Stimulated activated CD4-positive, alpha-beta T cell treated with anti-CD3 and anti-CD28 coated beads, Interleukin-15, amount 100 ng/mL, for 48 hours (primary cell): ENCODE results near the gene MARCHF3.
"Not testable (repeated sequence)": the region's sequence is repeated elsewhere in the genome, so short reads cannot be mapped to it uniquely, and the experiment has no call there.

Experiments
- DNase-seq, 2 donors: peaks; one replicate each; pipeline ENCODE4 v3.0.0-alpha.2; 2020; ENCODE audit warnings: low read depth in 2 of 2

The MARCHF3 gene, protein sequence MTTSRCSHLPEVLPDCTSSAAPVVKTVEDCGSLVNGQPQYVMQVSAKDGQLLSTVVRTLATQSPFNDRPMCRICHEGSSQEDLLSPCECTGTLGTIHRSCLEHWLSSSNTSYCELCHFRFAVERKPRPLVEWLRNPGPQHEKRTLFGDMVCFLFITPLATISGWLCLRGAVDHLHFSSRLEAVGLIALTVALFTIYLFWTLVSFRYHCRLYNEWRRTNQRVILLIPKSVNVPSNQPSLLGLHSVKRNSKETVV

DNA sequence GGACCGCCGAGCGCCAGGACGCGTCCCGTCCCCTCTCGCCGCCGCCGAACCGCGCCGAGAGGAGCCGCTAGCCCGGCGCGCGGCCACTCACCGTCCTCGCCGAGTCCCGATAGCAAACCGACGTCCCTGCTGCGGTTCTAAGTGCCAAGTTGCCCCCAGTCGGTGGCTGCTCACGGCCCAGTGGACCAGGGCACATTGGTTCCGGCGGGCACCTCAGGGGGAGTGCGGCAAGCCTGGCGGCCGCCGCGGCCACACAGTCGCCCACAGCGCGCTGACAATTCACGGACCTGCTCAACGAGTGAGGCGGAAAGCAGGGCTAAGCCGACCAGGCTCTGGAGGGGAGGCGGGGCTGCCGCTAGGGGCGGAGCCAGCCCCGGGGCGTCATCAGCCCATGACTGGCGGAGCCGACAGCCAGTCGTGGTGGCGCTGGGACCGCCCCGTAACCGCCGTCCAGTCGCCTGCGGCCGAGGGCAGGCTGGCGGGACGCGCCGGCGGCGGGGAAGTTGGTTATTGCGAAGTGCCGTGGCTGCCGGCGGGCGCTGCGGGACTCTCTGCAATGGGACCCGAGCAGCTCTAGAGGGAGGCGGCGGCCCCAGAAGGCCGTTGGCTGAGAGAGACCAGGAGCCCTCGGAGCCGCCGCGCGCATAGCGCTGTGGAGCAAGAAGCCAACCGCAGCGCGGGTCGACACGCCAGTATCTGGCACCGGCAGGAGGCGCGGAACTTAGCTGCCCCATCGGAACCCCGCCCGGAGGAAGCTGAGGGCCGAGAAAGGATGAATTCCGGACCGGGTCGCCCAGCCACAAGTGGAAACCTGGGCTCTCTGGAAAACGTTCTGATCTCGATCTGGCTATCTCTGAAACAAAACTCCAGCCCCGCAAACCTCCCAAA, at the start of gene MARCHF3:
Gene MARCHF3, minus strand, starts transcription at position 300 of the 888 bp plus-strand sequence. CDS start 112,387 bp downstream, outside the sequence.
- peak; percentile 85 to 92 for DNase-seq

DNA sequence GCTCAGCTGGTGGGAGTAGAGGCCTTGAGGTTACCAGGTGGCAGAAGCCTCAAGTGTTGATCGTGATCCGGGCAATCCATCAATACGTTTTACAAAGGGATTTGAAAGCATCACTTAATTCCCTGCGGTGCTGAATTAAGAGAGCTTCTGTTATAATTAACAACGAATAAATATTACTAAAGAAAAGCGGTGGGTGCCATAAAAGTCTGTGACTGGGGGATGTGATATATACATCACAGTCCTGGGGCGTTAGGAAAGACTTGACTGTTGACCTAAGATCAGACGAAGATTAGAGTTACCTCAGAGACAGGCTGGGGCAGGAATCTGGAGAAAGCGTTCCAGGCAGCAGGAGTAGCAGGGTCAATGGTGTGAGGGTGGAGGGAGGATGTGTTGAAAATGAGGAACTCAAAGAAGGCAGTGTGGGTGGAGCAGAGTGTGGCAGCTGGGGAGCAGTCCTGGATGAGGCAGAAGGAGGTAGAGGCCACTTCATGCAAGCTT, 49.7 kb upstream of the MARCHF3 start:
- no peak for DNase-seq

DNA sequence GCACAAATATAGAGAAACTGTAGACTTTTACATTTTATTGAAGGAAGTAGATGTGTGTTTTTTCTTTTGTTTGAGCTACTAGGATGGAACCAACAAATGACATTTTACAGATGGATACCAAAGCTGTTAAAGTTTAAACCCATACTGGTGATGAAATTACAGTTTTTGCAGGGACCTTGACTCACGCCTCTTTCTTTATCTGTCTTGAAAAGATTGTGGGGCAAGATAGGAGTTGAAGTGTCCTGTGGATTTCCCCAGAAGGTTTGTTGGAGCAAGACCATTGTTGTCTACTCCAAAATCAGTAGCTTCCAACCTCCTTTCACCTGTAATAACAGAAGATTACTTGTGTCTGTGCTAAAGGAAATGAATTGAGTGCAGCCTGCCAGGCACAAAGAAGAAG, 47.0 kb upstream of the MARCHF3 start:
- no peak for DNase-seq

DNA sequence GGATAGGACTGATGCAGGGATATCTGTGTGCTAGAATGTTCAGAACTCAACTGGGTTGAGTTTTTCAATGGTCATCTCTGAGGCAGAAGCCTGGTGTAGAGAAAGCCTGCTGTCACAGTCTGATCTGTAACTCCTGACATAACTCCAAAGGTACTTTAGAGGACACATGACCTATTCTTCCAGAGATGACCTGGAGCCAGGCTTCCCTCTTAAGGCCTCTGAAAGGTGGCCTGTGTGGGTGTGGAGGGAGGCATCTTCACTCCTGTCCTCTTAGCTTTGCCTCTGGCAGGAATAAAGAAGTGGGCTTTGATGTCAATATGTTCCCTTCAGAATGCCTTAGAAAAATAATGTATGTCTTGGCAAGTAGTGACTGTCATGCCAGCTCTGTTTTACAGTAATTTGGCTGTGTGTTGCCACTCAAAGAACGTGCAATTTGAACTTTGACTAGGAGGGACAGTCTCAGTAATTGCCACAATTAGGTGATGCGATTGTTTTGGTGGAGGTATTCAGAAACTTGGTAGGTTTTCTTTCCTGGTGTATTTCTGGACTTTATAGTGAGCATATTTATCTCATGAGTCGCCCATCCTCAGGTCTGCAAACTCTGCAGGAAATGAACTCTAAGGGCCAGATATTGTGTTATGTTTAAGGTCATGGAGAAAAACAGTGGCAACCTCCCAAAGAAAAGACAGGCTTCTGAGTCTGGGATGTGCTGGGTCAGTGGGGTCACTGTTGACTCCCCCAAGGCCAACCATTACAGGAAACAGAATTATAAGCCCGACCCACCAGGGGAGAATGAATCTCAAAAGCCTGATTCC, 46.2 kb upstream of the MARCHF3 start:
- no peak for DNase-seq

DNA sequence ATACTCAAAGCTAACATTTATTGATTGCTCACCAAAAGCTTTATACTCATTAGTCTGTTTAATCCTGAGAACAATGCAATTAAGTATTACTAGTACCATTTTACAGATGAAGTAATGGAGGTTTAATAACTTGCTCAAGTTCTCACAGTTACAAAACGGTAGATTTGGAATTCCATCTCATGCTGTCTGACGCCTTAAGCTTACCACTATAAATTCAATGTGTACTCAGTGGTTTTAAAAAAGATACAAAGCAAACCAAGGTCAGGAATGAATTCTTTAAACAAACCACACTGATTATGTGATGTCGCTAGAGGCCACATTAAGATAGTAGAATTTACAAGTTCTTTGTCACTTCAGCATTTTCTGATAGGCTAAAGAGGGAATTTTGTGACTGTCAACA, 44.1 kb upstream of the MARCHF3 start:
- DNase-seq = no peak

DNA sequence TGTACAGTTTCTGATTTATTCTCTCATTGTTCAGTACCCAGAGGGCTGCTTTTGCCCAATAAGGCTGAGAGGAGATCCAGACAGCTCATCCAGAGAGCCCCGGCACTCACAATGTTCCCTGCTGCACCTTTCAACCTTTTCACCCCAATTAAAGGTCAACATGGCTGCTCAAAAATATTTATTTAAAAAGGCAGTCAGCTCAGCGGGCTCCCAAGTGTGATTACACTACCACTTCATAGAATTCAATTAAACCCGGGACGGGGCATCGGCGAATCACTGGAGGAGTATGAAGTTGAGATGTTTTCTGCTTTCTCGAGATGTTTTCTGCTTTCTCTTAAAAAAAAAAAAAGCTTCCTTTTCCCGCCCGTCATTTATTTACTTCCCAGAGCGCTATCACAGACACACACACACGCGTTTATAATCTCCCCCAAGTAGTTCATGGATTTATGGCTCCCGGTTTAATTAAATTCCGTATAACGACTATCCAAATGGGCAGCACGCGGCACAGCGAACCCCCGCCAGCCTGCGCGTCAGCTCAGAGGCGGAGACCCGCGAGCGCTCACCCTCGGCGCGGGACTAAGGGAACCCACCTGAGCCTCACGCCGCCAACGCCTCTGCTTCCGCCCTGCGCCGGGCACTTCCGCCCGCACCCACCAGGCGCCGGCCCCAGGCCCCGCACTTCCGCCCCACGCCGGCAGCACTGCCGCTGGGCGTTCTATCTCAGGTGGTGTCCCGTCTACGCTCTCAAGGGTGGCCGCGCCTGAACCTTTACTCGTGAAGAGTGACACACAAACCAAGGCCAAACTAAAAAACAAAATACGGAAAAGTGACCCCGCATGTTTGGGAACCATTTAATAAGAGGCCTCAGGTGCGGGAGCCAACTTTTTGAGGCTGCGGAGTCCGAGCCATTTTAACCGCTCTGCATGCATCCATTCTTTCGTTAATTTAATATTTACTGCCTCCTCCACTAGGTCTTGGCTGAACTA, 42.8 kb upstream of the MARCHF3 start, which contains the start of gene C5orf63:
Gene C5orf63, minus strand, starts transcription at position 642 of the 986 bp plus-strand sequence. CDS start 14,507 bp downstream, outside the sequence.
- peak; percentile 55 to 70 for DNase-seq

DNA sequence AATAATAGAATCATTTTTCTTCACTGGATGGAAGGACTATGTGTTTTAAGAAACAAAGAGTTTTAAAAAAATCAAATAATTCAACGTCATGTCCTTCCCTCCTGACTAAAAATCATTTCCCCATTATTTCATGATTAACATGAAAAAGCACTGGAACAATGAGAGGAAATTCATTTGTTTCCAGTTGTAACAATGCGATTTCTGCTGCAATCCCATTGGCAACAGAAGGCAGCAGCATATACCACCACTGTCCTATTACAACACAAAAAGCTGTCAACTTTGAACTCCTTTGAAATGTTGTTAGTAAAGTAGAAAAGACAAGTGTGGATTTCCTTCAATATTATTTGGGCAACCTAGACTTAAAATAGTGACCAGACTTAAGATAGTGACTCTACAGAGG, 39.9 kb upstream of the MARCHF3 start:
- no peak for DNase-seq

DNA sequence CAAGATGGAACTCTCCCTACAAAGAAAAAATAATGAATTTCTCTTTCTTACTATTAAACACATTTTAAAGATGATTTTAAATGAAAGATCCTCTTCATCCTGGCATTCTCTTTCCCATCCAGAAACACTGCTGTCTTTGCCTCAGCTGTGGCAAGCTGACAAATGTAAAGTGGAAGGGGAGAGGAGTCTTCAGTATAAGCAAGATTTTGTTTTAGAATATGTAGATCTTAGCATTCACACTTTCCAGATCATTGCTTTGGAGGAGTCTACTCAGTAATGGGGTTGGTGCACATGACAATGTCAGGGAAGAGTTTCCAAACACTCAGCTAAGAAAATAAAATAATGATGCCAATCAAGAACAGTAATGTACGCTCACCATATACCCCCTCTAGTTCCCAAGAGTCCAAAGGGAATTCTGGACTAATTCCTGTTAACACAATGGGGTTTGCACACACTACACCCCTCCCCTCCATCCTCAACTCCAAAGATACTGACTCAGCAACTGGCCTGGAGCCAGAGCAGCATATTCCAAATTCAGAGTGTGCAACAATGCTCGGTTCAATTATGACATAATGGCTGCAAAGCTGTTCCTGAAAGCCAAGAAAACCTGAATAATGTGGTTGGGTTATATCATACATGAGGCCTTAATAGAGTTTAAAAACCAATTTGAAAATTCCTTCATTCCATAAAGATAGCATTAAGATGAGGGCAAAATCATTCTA, 38.3 kb upstream of the MARCHF3 start:
- no peak for DNase-seq

DNA sequence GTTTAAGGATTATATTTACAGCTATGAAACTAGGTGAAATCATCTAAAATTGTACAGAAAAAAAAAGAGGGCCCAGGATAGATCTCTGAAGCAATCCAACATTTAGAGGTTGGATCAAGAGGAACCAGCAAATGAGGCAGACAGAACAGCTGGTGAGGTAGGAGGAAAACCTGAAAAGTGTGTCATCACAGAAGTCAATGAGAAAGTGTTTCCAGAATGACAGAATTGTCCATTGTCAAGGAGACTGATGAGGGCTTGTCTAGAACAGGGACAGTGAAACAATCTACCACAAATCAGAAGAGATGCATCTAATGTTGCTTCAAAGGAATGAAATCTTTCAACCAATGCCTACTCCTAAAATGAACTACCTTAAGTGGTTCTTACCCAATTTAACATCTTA, 36.4 kb upstream of the MARCHF3 start:
- DNase-seq = no peak

DNA sequence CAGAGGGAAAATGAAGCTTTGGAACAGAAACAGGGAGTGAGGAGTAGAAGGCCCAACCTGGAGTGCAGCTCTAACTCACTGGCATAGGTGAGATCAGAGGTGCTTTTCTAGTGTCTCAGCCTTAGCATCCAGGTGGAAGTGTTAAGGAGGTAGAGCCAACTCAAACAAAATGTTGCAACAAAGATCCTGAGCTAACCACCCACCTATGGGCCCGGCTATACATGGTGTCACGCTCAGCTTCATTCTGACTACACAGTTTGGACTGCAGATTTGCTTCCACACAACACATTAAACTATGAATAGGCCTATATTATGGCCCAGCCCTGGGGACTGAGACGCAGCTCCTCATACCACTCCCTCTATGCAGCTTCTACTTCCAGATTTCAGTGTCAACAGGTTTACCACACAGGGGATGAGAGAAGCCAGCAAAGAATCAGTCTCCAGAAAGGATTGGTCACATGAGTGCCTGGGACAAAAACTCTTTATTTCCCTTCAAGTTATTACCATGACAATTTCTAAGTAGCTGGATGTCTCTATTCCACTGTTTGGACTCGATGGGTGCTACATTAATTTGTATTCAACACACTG, 34.0 kb upstream of the MARCHF3 start:
- no peak for DNase-seq

DNA sequence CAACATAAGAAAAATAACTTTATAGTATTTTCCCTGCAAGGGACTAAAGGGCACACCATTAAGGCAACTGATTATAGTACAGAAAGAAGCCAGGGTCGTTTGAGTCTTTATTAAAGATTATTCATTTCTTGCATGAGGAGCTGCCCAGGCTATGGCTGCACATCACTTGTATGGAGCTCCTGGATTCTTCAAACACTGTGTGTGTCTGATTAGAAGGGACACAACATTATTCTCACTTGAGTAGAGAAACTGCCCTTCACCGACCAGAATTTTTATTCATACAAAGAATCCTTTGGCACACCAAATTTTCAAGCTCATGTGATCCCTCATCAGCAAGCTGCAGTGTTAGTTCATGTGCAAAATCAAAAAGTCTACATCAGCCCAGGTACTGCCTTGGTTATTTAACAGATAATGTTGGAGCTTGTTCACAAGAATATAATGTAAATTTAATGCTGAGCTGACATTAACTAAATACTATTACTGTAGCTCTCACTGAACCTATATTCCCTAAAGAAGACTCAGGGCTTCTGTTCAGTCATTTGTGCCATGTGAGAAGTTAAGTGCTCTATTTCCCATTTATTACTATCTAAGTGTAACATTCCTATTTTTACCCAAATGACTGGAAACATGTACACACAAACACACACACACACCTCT, 33.0 kb upstream of the MARCHF3 start:
- no peak for DNase-seq

DNA sequence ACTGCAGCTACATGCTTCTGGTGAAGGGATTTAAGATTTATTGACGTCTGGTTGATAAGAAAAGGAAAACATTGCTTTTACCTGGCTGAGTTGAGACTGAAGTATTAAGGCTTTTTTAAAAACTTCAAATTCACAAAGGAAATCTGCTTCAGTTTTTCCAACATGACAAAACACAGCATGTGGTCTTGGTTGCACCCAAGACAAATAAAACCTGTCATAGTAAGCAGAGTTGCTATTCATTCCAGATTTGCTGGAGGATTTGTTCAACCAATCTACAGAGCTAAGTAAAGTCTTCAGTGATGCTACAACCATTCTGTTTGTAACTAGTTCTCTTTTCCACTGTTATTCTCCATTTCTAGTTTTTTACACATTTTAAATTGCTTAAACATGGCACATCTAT, 31.6 kb upstream of the MARCHF3 start:
- no peak for DNase-seq

DNA sequence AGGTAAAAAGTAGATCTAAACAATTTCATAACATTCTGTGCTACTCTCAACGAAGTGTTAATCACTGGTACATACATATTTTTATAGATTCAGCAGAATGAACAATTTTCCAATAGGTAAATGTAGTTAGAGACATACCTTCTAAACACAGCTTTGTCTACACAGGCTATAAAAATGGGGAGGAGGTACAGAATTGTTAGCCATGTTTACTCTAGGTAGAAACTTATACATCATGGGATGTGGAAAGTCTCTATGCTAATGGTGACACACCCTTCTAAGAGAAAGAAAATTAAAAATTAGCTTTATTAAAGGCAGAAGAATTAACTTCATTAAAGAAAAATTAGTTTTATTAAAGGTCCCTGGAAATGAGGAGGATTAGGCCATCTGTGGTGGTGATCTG, 31.2 kb upstream of the MARCHF3 start:
- no peak for DNase-seq

DNA sequence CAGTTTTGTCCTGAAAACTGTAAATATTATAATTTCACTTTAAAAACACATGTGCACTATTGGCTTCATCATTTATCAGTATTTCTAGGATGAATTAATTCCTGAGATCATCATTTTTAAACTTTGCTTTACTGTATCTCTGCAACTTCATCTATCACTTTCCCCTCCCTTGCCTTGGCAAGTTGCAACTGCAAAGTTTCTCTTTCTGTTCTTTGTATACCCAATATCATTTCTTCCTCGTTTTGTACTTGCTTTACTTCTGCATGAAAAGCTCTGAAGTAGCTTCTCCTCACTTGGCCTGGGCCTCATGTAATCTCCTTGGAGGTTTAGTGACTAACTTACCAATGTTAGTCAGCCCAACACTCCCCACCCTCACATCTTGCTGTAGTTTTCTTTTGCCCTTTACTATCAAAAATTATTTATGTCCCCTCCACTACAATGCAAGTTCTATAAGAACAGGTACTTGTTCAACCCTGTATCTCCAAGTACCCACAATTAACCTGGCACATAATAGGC, 30.2 kb upstream of the MARCHF3 start:
- no peak for DNase-seq

DNA sequence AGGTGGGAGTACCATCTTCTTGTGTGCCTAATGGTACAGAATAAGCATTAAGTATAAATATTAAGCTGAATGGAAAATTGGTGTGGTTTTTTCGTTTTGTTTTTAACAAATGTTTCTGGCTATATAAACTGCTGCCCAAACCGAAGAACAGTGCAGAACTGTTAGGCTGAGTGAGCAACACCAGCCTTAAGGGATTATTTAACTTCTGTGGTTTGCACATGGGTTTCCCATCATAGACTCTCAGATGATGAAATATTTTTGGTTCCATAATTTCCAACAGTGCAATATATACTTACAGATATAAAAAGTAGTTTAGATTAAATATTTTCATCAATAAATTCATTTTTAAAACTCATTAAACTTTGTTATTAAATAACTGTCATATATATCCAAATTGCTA, 26.5 kb upstream of the MARCHF3 start:
- no peak for DNase-seq

DNA sequence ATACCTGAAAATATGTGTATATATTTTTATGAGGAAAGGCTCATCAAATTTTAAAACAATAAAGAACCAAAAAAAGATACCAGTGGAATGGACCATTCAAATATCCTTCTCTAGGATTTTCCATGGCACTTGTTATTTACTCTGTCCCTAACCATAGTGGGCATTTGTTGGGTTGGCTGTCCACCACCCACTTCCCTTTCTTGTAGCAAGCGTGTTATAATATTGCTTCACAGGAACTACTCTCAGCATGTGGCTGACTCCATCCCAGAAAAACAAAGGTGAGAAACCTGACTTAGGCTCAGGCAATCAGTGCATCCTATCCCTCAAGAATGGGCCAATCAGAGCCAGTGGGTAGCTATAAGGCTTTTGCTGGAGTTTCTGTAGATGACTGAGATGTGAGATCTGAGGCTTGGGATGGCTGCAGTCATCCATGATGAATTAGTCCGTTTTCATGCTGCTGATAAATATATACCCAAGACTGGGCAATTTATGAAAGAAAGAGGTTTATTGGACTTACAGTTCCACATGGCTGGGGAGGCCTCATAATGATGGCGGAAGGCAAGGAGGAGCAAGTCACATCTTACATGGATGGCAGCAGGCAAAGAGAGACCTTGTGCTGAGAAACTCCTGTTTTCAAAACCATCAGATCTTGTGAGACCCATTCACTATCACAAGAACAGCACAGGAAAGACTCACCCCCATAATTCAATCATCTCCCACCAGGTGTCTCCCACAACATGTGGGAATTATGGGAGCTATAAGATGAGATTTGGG, 25.7 kb upstream of the MARCHF3 start:
- no peak for DNase-seq

DNA sequence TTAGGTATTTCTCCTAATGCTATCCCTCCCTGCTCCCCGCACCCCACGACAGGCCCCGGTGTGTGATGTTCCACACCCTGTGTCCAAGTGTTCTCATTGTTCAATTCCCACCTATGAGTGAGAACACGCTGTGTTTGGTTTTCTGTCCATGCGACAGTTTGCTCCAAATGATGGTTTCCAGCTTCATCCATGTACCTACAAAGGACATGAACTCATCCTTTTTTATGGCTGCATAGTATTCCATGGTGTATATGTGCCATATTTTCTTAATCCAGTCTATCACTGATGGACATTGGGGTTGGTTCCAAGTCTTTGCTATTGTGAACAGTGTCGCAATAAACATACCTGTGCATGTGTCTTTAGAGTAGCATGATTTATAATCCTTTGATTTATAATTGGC, 23.2 kb upstream of the MARCHF3 start:
- not testable (repeated sequence) for DNase-seq

DNA sequence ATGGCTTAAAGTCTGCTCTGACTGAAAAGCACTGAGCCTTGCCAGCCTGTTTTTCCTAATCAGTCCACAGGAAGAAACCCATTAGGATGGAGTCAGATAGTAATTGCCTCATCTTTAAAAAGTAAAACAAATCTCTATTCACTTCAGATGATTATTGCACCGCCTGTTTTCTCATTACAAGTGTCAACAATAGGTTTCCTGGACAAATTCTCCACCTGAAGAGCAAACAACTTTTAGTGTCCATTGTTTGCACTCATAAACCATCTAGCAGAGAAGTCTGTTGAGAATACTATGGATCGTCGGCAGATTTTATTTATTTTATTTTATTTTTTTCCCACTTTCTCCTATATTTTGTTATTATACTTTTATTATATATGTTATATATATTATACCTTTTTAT, 22.7 kb upstream of the MARCHF3 start:
- DNase-seq = no peak
